Neural cell (in vitro differentiated cells): ENCODE data around the gene TOLLIP. TPM values are rescaled to one million over a fixed set of nuclear protein-coding genes. Genes with fewer than 3 reads are reported as not detected.

ENCODE experiments used
- H2AFZ ChIP-seq: fragments of 200-600, 300-800 bp; sonication (generic), shearing (Covaris generic); 2 replicates; pipeline ENCODE4 v1.6.0; 2014; ENCODE audit warnings: low read depth, mild to moderate bottlenecking, antibody characterized with exemption, low read length, moderate library complexity
- H3F3A ChIP-seq: fragments of 200-600 bp; shearing (Covaris generic); 2 replicates; pipeline ENCODE4 v1.6.1; 2016; ENCODE audit warnings: mild to moderate bottlenecking, moderate library complexity, mixed read lengths, antibody characterized with exemption, low read length; ENCODE audit not compliant: insufficient read depth, poor library complexity, severe bottlenecking
- H3K27ac ChIP-seq: fragments of 200-600, 300-800 bp; sonication (generic), shearing (Covaris generic); 2 replicates; pipeline ENCODE4 v1.5.1; 2014; ENCODE audit warnings: mild to moderate bottlenecking, low read length, moderate library complexity
- H3K27me3 ChIP-seq: fragments of 300-800, 200-600 bp; sonication (generic), shearing (Covaris generic); 2 replicates; pipeline ENCODE4 v1.6.0; 2014; ENCODE audit warnings: mild to moderate bottlenecking, low read depth, low read length, moderate library complexity; ENCODE audit not compliant: insufficient read depth
- H3K36me3 ChIP-seq: fragments of 300-800, 200-600 bp; sonication (generic), shearing (Covaris generic); 2 replicates; pipeline ENCODE4 v1.5.1; 2014; ENCODE audit warnings: mild to moderate bottlenecking, antibody characterized with exemption, low read length, moderate library complexity; ENCODE audit not compliant: insufficient read depth
- H3K4me2 ChIP-seq: fragments of 300-800, 200-600 bp; sonication (generic), shearing (Covaris generic); 2 replicates; pipeline ENCODE4 v1.6.0; 2014; ENCODE audit warnings: mild to moderate bottlenecking, low read length
- H3K4me3 ChIP-seq: fragments of 300-800, 200-600 bp; sonication (generic), shearing (Covaris generic); 2 replicates; pipeline ENCODE4 v1.5.1; 2014; ENCODE audit warnings: mild to moderate bottlenecking, low read length, moderate library complexity
- H3K79me2 ChIP-seq: fragments of 200-600 bp; shearing (Covaris generic); replicated peaks from 2 replicates; pipeline ENCODE4 v1.6.0; 2014; ENCODE audit warnings: mild to moderate bottlenecking, low read length, moderate library complexity; ENCODE audit not compliant: insufficient read depth
- H3K9ac ChIP-seq: fragments of 300-800, 200-600 bp; sonication (generic), shearing (Covaris generic); 2 replicates; pipeline ENCODE4 v1.6.1; 2016; ENCODE audit warnings: mild to moderate bottlenecking, low read length, mixed read lengths
- H3K9me2 ChIP-seq: fragments of 200-600 bp; shearing (Covaris generic); 2 replicates; pipeline ENCODE4 v1.6.1; 2016; ENCODE audit warnings: mild to moderate bottlenecking, low read length, mixed read lengths; ENCODE audit not compliant: insufficient read depth
- H3K9me3 ChIP-seq: fragments of 200-600, 300-800 bp; sonication (generic), shearing (Covaris generic); 2 replicates; pipeline ENCODE4 v1.6.1; 2016; ENCODE audit warnings: mild to moderate bottlenecking, mixed run types, low read length, moderate library complexity, mixed read lengths
- H4K20me1 ChIP-seq: fragments of 200-600 bp; shearing (Covaris generic); 2 replicates; pipeline ENCODE4 v1.6.1; 2016; ENCODE audit warnings: mild to moderate bottlenecking, mixed run types; ENCODE audit not compliant: insufficient read depth
- EP300 ChIP-seq: fragments of 450-650 bp; conservative IDR thresholded peaks from 2 replicates; pipeline ENCODE4 v1.6.1; 2014; ENCODE audit warnings: antibody characterized with exemption, mild to moderate bottlenecking, moderate library complexity; ENCODE audit not compliant: poor library complexity, severe bottlenecking
- EZH2 ChIP-seq: fragments of 200-600, 300-800 bp; shearing (Covaris generic), sonication (generic); IDR thresholded peaks from 2 replicates; pipeline ENCODE4 v1.6.1; 2014; ENCODE audit warnings: antibody characterized with exemption, low read length, borderline replicate concordance, mild to moderate bottlenecking; ENCODE audit not compliant: insufficient read depth, poor library complexity, severe bottlenecking
- MXI1 ChIP-seq: fragments of 450-650 bp; conservative IDR thresholded peaks from 2 replicates; pipeline ENCODE4 v1.6.1; 2014; ENCODE audit warnings: antibody characterized with exemption, mild to moderate bottlenecking; ENCODE audit not compliant: poor library complexity, severe bottlenecking
- POLR2AphosphoS5 ChIP-seq: IDR thresholded peaks from 2 replicates; pipeline ENCODE4 v1.6.1; 2012
- RAD21 ChIP-seq: fragments of 450-650 bp; conservative IDR thresholded peaks from 2 replicates; pipeline ENCODE4 v1.6.1; 2014; ENCODE audit warnings: antibody characterized with exemption, mild to moderate bottlenecking, moderate library complexity
- SMC3 ChIP-seq: fragments of 450-650 bp; conservative IDR thresholded peaks from 2 replicates; pipeline ENCODE4 v1.6.1; 2014; ENCODE audit warnings: antibody characterized with exemption, mild to moderate bottlenecking, moderate library complexity; ENCODE audit not compliant: poor library complexity
- TAF1 ChIP-seq: IDR thresholded peaks from 2 replicates; pipeline ENCODE4 v1.6.1; 2012; ENCODE audit warnings: low read depth
- polyA plus RNA-seq: library from polyadenylated mRNA; depleted of rRNA; stranded (reverse); fragments of >200 nt; gene quantifications from 2 replicates; pipeline ENCODE4 v1.2.3, GENCODE V29; 2014
- TF ChIP-seq, protein P1 (sequence below): fragments of 450-650 bp; IDR thresholded peaks from 2 replicates; pipeline ENCODE4 v1.5.1; 2014; ENCODE audit warnings: antibody characterized with exemption, mild to moderate bottlenecking, moderate library complexity; ENCODE audit not compliant: poor library complexity, severe bottlenecking
- TF ChIP-seq, protein P2 (sequence below): IDR thresholded peaks from 2 replicates; pipeline ENCODE4 v1.6.1; 2012; ENCODE audit warnings: borderline replicate concordance

Gene TOLLIP
- polyA plus RNA-seq, 1 donor from 2014 or later, result 24.1 TPM

DNA sequence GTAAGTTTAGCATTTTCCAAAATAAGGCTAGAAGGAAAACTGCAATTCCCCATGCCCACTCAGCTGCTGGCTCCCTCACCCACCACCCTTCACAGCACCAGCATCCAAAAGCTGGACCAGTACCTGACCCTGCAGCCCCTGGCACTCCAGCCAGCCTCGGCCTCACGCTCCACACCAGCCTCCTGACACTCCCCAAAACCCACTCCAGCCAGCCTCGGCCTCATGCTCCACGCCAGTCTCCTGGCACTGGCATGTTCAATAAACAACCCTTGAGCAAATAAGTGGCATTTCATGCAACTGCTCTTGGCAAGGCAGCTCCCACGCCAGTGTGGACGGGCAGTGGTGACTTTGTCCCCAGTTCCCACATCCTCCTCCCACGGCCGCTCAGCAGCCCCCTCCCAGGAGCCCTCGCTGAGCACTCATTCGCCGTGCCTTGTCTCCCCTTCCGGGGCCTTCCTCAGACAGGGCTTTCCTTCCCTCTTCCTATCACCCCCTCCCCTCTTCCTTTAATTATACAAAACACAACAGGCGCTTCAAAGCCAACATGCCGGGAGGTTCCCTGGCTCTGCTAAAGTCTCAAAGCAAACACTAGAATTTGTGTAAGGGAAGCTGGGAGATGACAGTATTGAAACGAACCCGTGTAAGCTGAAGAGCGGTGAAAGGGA is 6.8 kb downstream of the TOLLIP start:
- Histone ChIP-seq H4K20me1 (no peaks in the 10 kb centered on the region), H3K36me3 (peaks cover 5% of the 10 kb centered on the region), H3K9ac (no peak overlapping the region), H3F3A (no peaks in the 10 kb centered on the region), H3K27ac (no peak overlapping the region), H3K27me3 (no peaks in the 10 kb centered on the region), H3K9me2 (no peaks in the 10 kb centered on the region), H3K4me3 (no peak overlapping the region), H3K9me3 (no peaks in the 10 kb centered on the region), H2AFZ (no peak overlapping the region), H3K79me2 (peaks cover 52% of the 10 kb centered on the region), H3K4me2 (no peak overlapping the region)
- TF ChIP-seq POLR2AphosphoS5, result no peak
- no peak for TF ChIP-seq RAD21
- TF ChIP-seq MXI1, result no peak
- no peak for TF ChIP-seq EP300
- TF ChIP-seq SMC3, result no peak

DNA sequence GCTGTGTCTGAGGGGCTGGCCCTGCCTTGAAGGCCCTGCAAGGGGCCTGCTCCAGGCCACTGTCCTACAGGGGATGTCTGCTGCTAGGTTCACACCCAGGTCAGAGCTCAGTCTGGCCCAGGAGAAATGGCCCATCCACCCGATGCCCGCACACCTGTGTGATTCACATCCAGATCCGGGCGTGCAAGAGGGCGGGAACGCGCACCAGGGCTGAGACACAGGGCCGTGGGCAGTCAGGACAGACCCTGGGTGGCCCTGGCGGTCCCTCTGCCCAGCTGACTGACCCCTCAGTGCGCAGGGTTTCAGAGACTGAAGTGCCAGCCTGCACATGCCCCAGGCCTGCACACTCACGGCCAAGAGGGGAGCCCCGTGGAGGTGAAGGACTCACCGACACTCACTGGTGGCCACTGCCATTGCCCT is 7.4 kb downstream of the TOLLIP start:
- H3K27me3 ChIP-seq, result no peaks in the 10 kb centered on the region
- H3K9me2 ChIP-seq, result no peaks in the 10 kb centered on the region
- H2AFZ ChIP-seq, result no peak overlapping the region
- H3K4me2 ChIP-seq, result no peak overlapping the region
- H3K79me2 ChIP-seq, result peaks cover 49% of the 10 kb centered on the region
- TF ChIP-seq TAF1 (no peak), RAD21 (no peak), EP300 (no peak), SMC3 (no peak), POLR2AphosphoS5 (no peak)
- TF ChIP-seq, protein P1, sequence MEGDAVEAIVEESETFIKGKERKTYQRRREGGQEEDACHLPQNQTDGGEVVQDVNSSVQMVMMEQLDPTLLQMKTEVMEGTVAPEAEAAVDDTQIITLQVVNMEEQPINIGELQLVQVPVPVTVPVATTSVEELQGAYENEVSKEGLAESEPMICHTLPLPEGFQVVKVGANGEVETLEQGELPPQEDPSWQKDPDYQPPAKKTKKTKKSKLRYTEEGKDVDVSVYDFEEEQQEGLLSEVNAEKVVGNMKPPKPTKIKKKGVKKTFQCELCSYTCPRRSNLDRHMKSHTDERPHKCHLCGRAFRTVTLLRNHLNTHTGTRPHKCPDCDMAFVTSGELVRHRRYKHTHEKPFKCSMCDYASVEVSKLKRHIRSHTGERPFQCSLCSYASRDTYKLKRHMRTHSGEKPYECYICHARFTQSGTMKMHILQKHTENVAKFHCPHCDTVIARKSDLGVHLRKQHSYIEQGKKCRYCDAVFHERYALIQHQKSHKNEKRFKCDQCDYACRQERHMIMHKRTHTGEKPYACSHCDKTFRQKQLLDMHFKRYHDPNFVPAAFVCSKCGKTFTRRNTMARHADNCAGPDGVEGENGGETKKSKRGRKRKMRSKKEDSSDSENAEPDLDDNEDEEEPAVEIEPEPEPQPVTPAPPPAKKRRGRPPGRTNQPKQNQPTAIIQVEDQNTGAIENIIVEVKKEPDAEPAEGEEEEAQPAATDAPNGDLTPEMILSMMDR, result no peak
- H3K27ac ChIP-seq, result no peak overlapping the region
- no peaks in the 10 kb centered on the region for H3K9me3 ChIP-seq
- no peaks in the 10 kb centered on the region for H4K20me1 ChIP-seq
- peaks cover 5% of the 10 kb centered on the region for H3K36me3 ChIP-seq
- H3F3A ChIP-seq, result no peaks in the 10 kb centered on the region
- H3K9ac ChIP-seq, result no peak overlapping the region
- H3K4me3 ChIP-seq, result no peak overlapping the region

DNA sequence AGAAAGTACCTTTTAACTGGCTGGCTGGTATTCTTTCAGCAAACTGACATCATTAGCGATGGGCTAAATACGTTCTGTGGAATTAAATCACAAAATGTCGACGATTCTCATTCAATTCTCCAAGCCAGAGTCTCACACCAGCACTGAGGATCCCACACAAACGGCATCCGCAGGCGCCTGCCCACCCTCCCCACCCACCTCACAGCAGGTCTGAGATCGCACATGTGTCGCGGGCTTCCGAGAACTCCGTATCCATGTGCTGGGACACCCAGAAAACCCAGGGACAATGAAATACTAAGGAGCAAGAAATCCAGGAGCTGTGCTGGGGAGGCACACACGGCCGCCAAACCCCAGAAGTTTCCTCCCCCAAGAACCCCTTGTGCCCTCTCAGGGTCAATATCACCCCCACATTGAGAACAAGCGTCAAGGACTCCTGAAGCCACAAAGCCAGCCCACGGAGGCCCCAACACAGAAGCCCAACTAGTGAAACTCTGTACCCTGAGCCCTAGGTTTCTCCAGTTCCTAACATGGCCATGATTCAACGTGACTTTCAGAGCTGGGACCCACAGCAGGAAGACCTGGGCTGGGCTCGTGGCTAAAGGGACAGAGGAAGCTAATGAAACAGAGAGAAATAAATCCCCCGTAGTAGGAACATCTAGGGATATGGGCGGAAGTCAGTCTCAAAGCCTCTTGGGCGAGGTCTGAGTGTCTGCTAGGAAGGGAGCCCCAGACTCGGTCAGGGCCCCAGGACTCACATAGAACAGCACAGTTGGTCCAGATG is 8.0 kb downstream of the TOLLIP start:
- peaks cover 46% of the 10 kb centered on the region for H3K79me2 ChIP-seq
- TF ChIP-seq, protein P2, sequence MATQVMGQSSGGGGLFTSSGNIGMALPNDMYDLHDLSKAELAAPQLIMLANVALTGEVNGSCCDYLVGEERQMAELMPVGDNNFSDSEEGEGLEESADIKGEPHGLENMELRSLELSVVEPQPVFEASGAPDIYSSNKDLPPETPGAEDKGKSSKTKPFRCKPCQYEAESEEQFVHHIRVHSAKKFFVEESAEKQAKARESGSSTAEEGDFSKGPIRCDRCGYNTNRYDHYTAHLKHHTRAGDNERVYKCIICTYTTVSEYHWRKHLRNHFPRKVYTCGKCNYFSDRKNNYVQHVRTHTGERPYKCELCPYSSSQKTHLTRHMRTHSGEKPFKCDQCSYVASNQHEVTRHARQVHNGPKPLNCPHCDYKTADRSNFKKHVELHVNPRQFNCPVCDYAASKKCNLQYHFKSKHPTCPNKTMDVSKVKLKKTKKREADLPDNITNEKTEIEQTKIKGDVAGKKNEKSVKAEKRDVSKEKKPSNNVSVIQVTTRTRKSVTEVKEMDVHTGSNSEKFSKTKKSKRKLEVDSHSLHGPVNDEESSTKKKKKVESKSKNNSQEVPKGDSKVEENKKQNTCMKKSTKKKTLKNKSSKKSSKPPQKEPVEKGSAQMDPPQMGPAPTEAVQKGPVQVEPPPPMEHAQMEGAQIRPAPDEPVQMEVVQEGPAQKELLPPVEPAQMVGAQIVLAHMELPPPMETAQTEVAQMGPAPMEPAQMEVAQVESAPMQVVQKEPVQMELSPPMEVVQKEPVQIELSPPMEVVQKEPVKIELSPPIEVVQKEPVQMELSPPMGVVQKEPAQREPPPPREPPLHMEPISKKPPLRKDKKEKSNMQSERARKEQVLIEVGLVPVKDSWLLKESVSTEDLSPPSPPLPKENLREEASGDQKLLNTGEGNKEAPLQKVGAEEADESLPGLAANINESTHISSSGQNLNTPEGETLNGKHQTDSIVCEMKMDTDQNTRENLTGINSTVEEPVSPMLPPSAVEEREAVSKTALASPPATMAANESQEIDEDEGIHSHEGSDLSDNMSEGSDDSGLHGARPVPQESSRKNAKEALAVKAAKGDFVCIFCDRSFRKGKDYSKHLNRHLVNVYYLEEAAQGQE, result no peak
- TF ChIP-seq SMC3, result no peak
- TF ChIP-seq TAF1, result no peak
- TF ChIP-seq RAD21, result no peak
- TF ChIP-seq EP300, result no peak
- TF ChIP-seq POLR2AphosphoS5, result no peak
- no peak for TF ChIP-seq EZH2
- TF ChIP-seq, protein P1, result no peak
- TF ChIP-seq MXI1, result no peak
- H3K9me3 ChIP-seq, result no peaks in the 10 kb centered on the region
- no peak overlapping the region for H2AFZ ChIP-seq
- H3K27ac ChIP-seq, result no peak overlapping the region
- H4K20me1 ChIP-seq, result no peaks in the 10 kb centered on the region
- no peaks in the 10 kb centered on the region for H3K27me3 ChIP-seq
- no peak overlapping the region for H3K4me2 ChIP-seq
- peaks cover 5% of the 10 kb centered on the region for H3K36me3 ChIP-seq
- no peaks in the 10 kb centered on the region for H3F3A ChIP-seq
- no peak overlapping the region for H3K4me3 ChIP-seq
- H3K9ac ChIP-seq, result no peak overlapping the region
- H3K9me2 ChIP-seq, result no peaks in the 10 kb centered on the region
